A549 treated with AZD2906 at 1 μM for 4 hours (cell line): ENCODE measurements around the gene MARK4. TPM values are rescaled to one million over a fixed set of nuclear protein-coding genes. Genes with fewer than 3 reads are reported as not detected.

ENCODE experiments used
- total RNA-seq: library from RNA; stranded (reverse); fragments of 200-300 nt; extraction: Qiagen RNA extraction; gene quantifications from 5 replicates; pipeline ENCODE4 v1.2.3, GENCODE V29; 2022

MARK4 gene
- 6.8 to 10.1 TPM (median 8.3 TPM) in 5 replicates for total RNA-seq

GRCh38 chr19:45250832-45251451 is at the start of gene MARK4:
Gene MARK4 (plus strand): TSS chr19:45251271. CDS start chr19:45251589, 318 bp downstream.

GRCh38 chr19:45245334-45245787 is 5.7 kb upstream of the MARK4 start, which contains the start of gene EXOC3L2:
Gene EXOC3L2 (minus strand): TSS chr19:45245407. CDS start chr19:45239045, 6,362 bp downstream.

DNA sequence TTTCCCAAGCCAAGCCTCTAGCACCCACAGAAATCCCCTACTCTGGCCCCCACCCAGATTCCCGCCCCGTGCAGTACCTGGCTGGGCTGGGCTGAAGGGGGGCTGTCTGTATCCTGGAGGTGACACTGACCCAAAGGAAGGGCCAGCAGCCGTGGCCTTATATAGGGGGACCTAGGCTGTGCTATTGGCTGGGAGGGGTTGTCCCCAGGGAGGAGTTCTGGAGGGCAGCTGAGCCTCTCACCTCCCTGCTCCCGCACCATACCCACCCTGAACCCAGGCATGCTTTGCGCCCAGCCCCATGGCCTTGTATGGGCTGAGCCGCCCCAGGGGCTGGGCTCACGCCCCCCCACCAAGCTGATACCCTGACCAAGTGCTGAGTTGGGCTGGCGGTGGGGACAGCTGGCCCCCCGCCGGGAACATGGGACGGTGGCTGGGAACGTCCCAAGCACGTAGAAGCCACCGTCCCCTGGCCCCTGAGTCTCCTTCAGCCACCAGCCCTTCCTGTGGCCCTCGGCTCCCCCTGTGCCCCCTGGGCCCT is 71.7 kb downstream of the MARK4 start, which contains the start of gene CKM:
Gene CKM, minus strand, starts transcription at position 132 of the 538 bp plus-strand sequence. CDS start 3,162 bp downstream, outside the sequence.

GRCh38 chr19:45340232-45340898 is 89.3 kb downstream of the MARK4 start, which contains the start of gene KLC3:
Gene KLC3 (plus strand): TSS chr19:45340750. CDS start chr19:45345542, 4,792 bp downstream.

Other genes with a start within 250 kb of the MARK4 start
- 23.1 to 46.1 TPM (median 39.5 TPM) in 5 replicates for gene RELB, start 249.8 kb upstream of the MARK4 start, total RNA-seq
- 45.4 to 71.7 TPM (median 67.2 TPM) in 5 replicates for gene CLASRP, start 212.2 kb upstream of the MARK4 start, total RNA-seq
- gene ZNF296, start 174.8 kb upstream of the MARK4 start, total RNA-seq: 12.1 to 21.4 TPM (median 18.9 TPM) in 5 replicates
- 91.8 to 109 TPM (median 95.5 TPM) in 5 replicates for gene GEMIN7, start 172.0 kb upstream of the MARK4 start, total RNA-seq
- 31.6 to 44.7 TPM (median 43.0 TPM) in 5 replicates for gene PPP1R37, start 158.1 kb upstream of the MARK4 start, total RNA-seq
- 0.51 to 1.2 TPM (median 0.93 TPM) in 5 replicates for gene NKPD1, start 90.3 kb upstream of the MARK4 start, total RNA-seq
- gene TRAPPC6A, start 73.0 kb upstream of the MARK4 start, total RNA-seq: 39.5 to 51.0 TPM (median 45.7 TPM) in 5 replicates
- gene BLOC1S3, start 72.5 kb upstream of the MARK4 start, total RNA-seq: 27.5 to 36.7 TPM (median 32.6 TPM) in 5 replicates
- 1.3 to 2.5 TPM (median 2.3 TPM) in 5 replicates for gene EXOC3L2, start 5.9 kb upstream of the MARK4 start, total RNA-seq
- gene CKM, start 71.6 kb downstream of the MARK4 start, total RNA-seq: 0.05 to 0.07 TPM (median 0.06 TPM) in 3 of 5 replicates, not detected in the others
- 0.85 to 1.2 TPM (median 1.2 TPM) in 5 replicates for gene KLC3, start 89.5 kb downstream of the MARK4 start, total RNA-seq
- gene ERCC2, start 119.3 kb downstream of the MARK4 start, total RNA-seq: 9.4 to 13.9 TPM (median 12.3 TPM) in 5 replicates
- gene PPP1R13L, start 153.8 kb downstream of the MARK4 start, total RNA-seq: 35.8 to 49.1 TPM (median 40.0 TPM) in 5 replicates
- 42.2 to 51.6 TPM (median 45.0 TPM) in 5 replicates for gene POLR1G, start 155.4 kb downstream of the MARK4 start, total RNA-seq
- gene ERCC1, start 172.6 kb downstream of the MARK4 start, total RNA-seq: 135 to 175 TPM (median 167 TPM) in 5 replicates
- gene FOSB, start 216.7 kb downstream of the MARK4 start, total RNA-seq: 8.7 to 13.2 TPM (median 10.6 TPM) in 5 replicates
- 11.7 to 14.4 TPM (median 12.6 TPM) in 5 replicates for gene RTN2, start 245.8 kb downstream of the MARK4 start, total RNA-seq
- gene PPM1N, start 247.2 kb downstream of the MARK4 start, total RNA-seq: 6.2 to 9.9 TPM (median 6.9 TPM) in 5 replicates